ENCODE data around the gene FAM221A. TPM values are rescaled to one million over a fixed set of nuclear protein-coding genes. Genes with fewer than 3 reads are reported as not detected.
"Not testable (repeated sequence)": the region's sequence is repeated elsewhere in the genome, so short reads cannot be mapped to it uniquely, and the experiment has no call there.

FAM221A gene
- total RNA-seq, 1 donor from 2014 or later = 6.6 TPM

DNA sequence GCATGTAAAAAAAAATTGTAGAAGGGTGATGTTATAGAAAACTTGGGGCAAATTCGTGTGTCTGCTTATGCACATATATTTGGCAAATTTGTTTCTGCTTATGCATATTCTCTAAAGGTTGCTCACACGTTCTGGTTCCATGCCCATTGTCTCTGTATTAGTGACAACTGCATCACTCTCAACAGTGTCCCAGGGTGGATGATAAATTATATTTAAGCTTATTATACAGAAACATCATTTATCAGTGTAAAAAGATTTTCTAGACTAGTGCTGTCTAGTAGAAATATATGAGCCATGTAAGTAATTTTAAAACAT, 34.1 kb downstream of the FAM221A start:
- Mint-ChIP-seq H3K9me3 (no peaks in the 10 kb centered on the region), H3K4me1 (no peaks in the 10 kb centered on the region), H3K27ac (no peak overlapping the region), H3K4me3 (no peak overlapping the region), H3K36me3 (ENCODE audit: low read depth) (no peaks in the 10 kb centered on the region), H3K27me3 (peaks cover 6% of the 10 kb centered on the region)
- intact Hi-C loops (cut with micrococcal nuclease) = loop anchor here (5.0 kb wide), 1 partner anchor 442 kb away; no protein-coding TSS in a partner anchor
- no peak for DNase-seq

- H3K27me3 Mint-ChIP-seq = peaks cover 6% of the 10 kb centered on the region
- no peak for DNase-seq
- no peaks in the 10 kb centered on the region for H3K4me1 Mint-ChIP-seq
- intact Hi-C loops (cut with micrococcal nuclease) = loop anchor here (5.0 kb wide), 1 partner anchor 442 kb away; no protein-coding TSS in a partner anchor
- H3K9me3 Mint-ChIP-seq = no peaks in the 10 kb centered on the region
- H3K36me3 Mint-ChIP-seq (ENCODE audit: low read depth) = no peaks in the 10 kb centered on the region
- no peak overlapping the region for H3K27ac Mint-ChIP-seq
- H3K4me3 Mint-ChIP-seq = no peak overlapping the region
Observed at GRCh38 chr7:23714579-23714978, 34.6 kb downstream of the FAM221A start.

DNA sequence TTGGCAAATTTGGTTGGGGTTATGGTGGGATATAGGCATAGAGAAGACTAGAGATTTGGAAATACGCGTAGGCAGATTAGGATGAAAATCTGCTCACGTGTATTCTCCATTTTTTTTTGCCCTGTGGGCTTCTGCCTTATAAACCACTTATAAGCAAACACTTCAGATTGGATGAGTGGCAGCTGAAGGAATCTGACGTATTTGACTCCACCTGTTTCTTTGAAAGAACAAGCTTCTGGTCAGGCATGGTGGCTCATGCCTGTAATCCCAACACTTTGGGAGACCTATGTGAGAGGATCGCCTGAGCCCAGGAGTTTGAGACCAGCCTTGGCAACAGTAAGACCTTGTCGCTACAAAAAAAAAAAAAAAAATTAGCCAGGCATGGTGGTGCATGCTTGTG, 35.1 kb downstream of the FAM221A start:
- Mint-ChIP-seq H3K36me3 (ENCODE audit: low read depth) (no peaks in the 10 kb centered on the region), H3K27ac (no peak overlapping the region), H3K9me3 (no peaks in the 10 kb centered on the region), H3K27me3 (peaks cover 6% of the 10 kb centered on the region), H3K4me3 (no peak overlapping the region), H3K4me1 (no peaks in the 10 kb centered on the region)
- intact Hi-C loops (cut with micrococcal nuclease) = no loop called here
- no peak for DNase-seq

DNA sequence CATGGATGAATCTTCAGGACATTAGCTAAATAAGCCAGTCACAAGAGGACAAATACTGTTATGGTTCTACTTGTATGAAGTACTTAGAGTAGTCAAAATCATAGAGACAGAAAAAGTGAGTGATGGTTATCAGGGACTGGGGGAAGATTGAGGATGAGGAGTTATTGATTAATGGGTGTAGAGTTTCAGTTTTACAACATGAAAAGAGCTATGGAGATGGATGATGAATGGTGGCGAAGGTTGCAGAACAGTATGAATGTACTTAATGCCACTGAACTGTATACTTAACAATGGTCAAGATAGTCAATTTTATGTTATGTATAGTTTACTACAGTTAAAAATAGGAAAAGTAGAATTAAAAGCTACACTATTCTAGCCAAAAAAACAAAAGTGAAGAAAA, 37.8 kb downstream of the FAM221A start:
- H3K27ac Mint-ChIP-seq = no peak overlapping the region
- no peak overlapping the region for H3K4me3 Mint-ChIP-seq
- intact Hi-C loops (cut with micrococcal nuclease) = no loop called here
- no peaks in the 10 kb centered on the region for H3K36me3 Mint-ChIP-seq (ENCODE audit: low read depth)
- no peak for DNase-seq
- no peaks in the 10 kb centered on the region for H3K4me1 Mint-ChIP-seq
- H3K27me3 Mint-ChIP-seq = peaks cover 6% of the 10 kb centered on the region
- H3K9me3 Mint-ChIP-seq = no peaks in the 10 kb centered on the region

- H3K36me3 Mint-ChIP-seq (ENCODE audit: low read depth) = no peaks in the 10 kb centered on the region
Observed at GRCh38 chr7:23721456-23721855, 41.5 kb downstream of the FAM221A start.

DNA sequence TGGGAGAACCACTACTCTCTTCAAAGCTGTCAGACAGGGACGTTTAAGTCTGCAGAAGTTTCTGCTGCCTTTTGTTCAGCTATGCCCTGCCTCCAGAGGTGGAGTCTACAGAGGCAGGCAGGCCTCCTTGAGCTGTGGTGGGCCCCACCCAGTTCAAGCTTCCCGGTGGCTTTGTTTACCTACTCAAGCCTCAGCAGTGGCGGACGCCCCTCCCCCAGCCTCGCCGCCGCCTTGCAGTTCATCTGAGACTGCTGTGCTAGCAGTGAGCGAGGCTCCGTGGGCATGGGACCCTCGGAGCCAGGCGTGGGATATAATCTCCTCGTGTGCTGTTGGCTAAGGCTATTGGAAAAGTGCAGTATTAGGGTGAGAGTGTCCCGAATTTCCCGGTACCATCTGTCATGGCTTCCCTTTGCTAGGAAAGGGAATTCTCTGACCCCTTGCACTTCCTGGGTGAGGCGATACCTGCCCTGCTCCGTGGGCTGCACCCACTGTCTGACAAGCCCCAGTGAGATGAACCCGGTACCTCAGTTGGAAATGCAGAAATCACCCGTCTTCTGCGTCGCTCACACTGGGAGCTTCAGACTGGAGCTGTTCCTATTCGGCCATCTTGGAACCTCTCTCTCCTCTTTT, 42.7 kb downstream of the FAM221A start:
- H3K27ac Mint-ChIP-seq; intact Hi-C loops (cut with micrococcal nuclease); H3K4me3 Mint-ChIP-seq; H3K27me3 Mint-ChIP-seq; H3K36me3 Mint-ChIP-seq (ENCODE audit: low read depth); DNase-seq; H3K4me1 Mint-ChIP-seq; H3K9me3 Mint-ChIP-seq: not testable (repeated sequence)

More at GRCh38 chr7:23721456-23721855, 41.5 kb downstream of the FAM221A start:
- no peak for DNase-seq
- Mint-ChIP-seq H3K4me3 (no peak overlapping the region), H3K27ac (no peak overlapping the region), H3K9me3 (no peaks in the 10 kb centered on the region), H3K27me3 (peaks cover 5% of the 10 kb centered on the region), H3K4me1 (no peaks in the 10 kb centered on the region)
- intact Hi-C loops (cut with micrococcal nuclease) = no loop called here

- intact Hi-C loops (cut with micrococcal nuclease); H3K4me1 Mint-ChIP-seq; H3K27ac Mint-ChIP-seq; DNase-seq; H3K4me3 Mint-ChIP-seq; H3K36me3 Mint-ChIP-seq (ENCODE audit: low read depth); H3K27me3 Mint-ChIP-seq; H3K9me3 Mint-ChIP-seq: not testable (repeated sequence)
Observed at GRCh38 chr7:23724113-23724512, 44.1 kb downstream of the FAM221A start.

DNA sequence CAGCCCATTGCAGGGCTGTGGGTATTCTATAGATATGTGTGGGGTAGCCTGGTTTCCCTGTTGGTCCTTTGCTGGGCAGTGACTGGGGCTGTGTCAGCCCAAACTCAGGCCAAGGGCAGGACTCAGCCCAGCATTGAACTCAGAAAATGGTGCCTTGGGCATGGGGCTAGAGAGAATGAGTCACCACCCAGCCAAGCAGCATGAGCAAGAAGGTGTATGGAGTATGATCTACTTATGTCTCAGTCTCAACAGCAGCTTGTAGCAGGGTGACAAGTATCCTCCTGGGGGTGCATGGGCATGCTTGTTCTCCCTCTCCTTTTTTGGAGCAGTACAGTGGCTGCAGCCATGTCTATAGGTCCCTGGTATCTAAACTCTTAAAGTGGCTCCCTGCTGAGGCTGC, 62.1 kb downstream of the FAM221A start:
- intact Hi-C loops (cut with micrococcal nuclease) = no loop called here
- no peaks in the 10 kb centered on the region for H3K36me3 Mint-ChIP-seq (ENCODE audit: low read depth)
- no peak overlapping the region for H3K4me3 Mint-ChIP-seq
- no peaks in the 10 kb centered on the region for H3K4me1 Mint-ChIP-seq
- H3K27ac Mint-ChIP-seq = no peak overlapping the region
- no peak for DNase-seq
- H3K9me3 Mint-ChIP-seq = peaks cover 9% of the 10 kb centered on the region
- H3K27me3 Mint-ChIP-seq = peaks cover 2% of the 10 kb centered on the region

- Mint-ChIP-seq H3K4me3 (no peak overlapping the region), H3K4me1 (no peaks in the 10 kb centered on the region), H3K27me3 (no peaks in the 10 kb centered on the region), H3K27ac (no peak overlapping the region), H3K36me3 (ENCODE audit: low read depth) (no peaks in the 10 kb centered on the region), H3K9me3 (peaks cover 9% of the 10 kb centered on the region)
- DNase-seq = no peak
- intact Hi-C loops (cut with micrococcal nuclease) = no loop called here
Observed at GRCh38 chr7:23743226-23743625, 63.2 kb downstream of the FAM221A start.

GRCh38 chr7:23746629-23747028, 66.6 kb downstream of the FAM221A start:
- DNase-seq = no peak
- no peaks in the 10 kb centered on the region for H3K36me3 Mint-ChIP-seq (ENCODE audit: low read depth)
- intact Hi-C loops (cut with micrococcal nuclease) = no loop called here
- H3K4me1 Mint-ChIP-seq = no peaks in the 10 kb centered on the region
- peaks cover 3% of the 10 kb centered on the region for H3K27me3 Mint-ChIP-seq
- H3K9me3 Mint-ChIP-seq = peaks cover 9% of the 10 kb centered on the region
- no peak overlapping the region for H3K27ac Mint-ChIP-seq
- no peak overlapping the region for H3K4me3 Mint-ChIP-seq

DNA sequence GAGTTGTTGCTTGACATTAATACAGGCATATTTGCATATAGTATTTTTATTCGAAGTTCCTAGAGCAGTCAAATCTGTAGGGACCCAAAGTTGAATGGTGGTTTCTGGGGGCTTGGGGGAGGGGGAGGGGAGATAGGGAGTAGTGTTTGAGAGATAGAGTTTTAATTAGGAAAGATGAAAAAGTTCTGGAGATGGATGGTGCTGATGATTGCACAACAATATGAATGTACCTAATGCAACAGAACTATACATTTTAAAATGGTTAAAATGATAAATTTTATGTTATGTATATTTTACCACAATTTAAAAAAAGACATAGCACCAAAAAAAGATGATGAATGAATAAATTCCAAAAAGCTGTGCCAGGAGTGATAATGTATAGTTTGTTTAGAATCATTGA, 71.9 kb downstream of the FAM221A start:
- Mint-ChIP-seq H3K4me1 (no peaks in the 10 kb centered on the region), H3K9me3 (peaks cover 6% of the 10 kb centered on the region), H3K36me3 (ENCODE audit: low read depth) (no peaks in the 10 kb centered on the region), H3K27ac (no peak overlapping the region), H3K4me3 (no peak overlapping the region), H3K27me3 (peaks cover 3% of the 10 kb centered on the region)
- no peak for DNase-seq
- intact Hi-C loops (cut with micrococcal nuclease) = no loop called here

Other genes starting within 250 kb of the FAM221A start
- 2.2 and 2.7 TPM in 2 replicates for gene IGF2BP3, start 209.7 kb upstream of the FAM221A start, total RNA-seq
- 96.8 and 103 TPM in 2 replicates for gene TRA2A, start 148.2 kb upstream of the FAM221A start, total RNA-seq
- gene CCDC126, start 82.8 kb upstream of the FAM221A start, total RNA-seq = 6.2 and 8.1 TPM in 2 replicates
- gene STK31, start 30.0 kb downstream of the FAM221A start, total RNA-seq = 0.17 TPM in 1 of 2 replicates, not detected in the other